ENCODE data around the gene FITM1.

Gene FITM1

GRCh38 chr14:24156840-24157239 is 26.4 kb downstream of the FITM1 start:
- no peak overlapping the region for H3K4me3 ChIP-seq (ENCODE audit: control insufficient read depth in 1 of 7, extremely low read depth in 1 of 7, insufficient read depth in 4 of 7, low read depth in 2 of 7, low read length in 6 of 7)
- peaks cover 24 to 66% (median 42%) of the 10 kb centered on the region in 4 experiments for H3K36me3 ChIP-seq (ENCODE audit: control insufficient read depth in 4 of 4, insufficient read depth in 4 of 4, low read length in 3 of 4)
- ChIA-PET POLR2A (no interaction called here), CTCF (interaction anchor here (1.8 kb wide), 1 partner anchor 21 kb away, joined by 4 read pairs; the partner anchor contains the start of gene PSME1)
- 100% methylated on average over 1 of the region's 1 CpG for WGBS (ENCODE audit: insufficient coverage)
- peaks cover under 1 to 16% (median 10%) of the 10 kb centered on the region in 4 experiments for H3K4me1 ChIP-seq (ENCODE audit: control extremely low read depth in 1 of 4, control insufficient read depth in 4 of 4, insufficient read depth in 4 of 4, low read length in 3 of 4)
- no peaks in the 10 kb centered on the region for H3K9me3 ChIP-seq (ENCODE audit: control extremely low read depth in 1 of 5, control insufficient read depth in 4 of 5, insufficient read depth in 2 of 5, low read depth in 1 of 5, low read length in 4 of 5)
- DNase-seq = no peak
- no peaks in the 10 kb centered on the region for H3K27me3 ChIP-seq (replicated peaks in 2 of 5; ENCODE audit: control insufficient read depth in 4 of 5, insufficient read depth in 5 of 5, low read length in 4 of 5)
- H3K27ac ChIP-seq (ENCODE audit: insufficient read depth in 1 of 2, low read depth in 1 of 2, low read length in 2 of 2, poor library complexity in 1 of 2, severe bottlenecking in 2 of 2) = no peak overlapping the region

- H3K27ac ChIP-seq (ENCODE audit: insufficient read depth in 1 of 2, low read depth in 1 of 2, low read length in 2 of 2, poor library complexity in 1 of 2, severe bottlenecking in 2 of 2) = no peak overlapping the region
- over 99% methylated on average over 9 of the region's 12 CpGs for whole genome bisulfite sequencing (ENCODE audit: insufficient coverage)
- no peak overlapping the region for H3K4me3 ChIP-seq (ENCODE audit: control insufficient read depth in 1 of 7, extremely low read depth in 1 of 7, insufficient read depth in 4 of 7, low read depth in 2 of 7, low read length in 6 of 7)
- H3K27me3 ChIP-seq (replicated peaks in 2 of 5; ENCODE audit: control insufficient read depth in 4 of 5, insufficient read depth in 5 of 5, low read length in 4 of 5) = no peaks in the 10 kb centered on the region
- H3K4me1 ChIP-seq (ENCODE audit: control extremely low read depth in 1 of 4, control insufficient read depth in 4 of 4, insufficient read depth in 4 of 4, low read length in 3 of 4) = peaks cover 6 to 21% (median 15%) of the 10 kb centered on the region in 4 experiments
- ChIA-PET POLR2A (no interaction called here), CTCF (interaction anchor here (1.8 kb wide), 1 partner anchor 21 kb away, joined by 4 read pairs; the partner anchor contains the start of gene PSME1)
- H3K36me3 ChIP-seq (ENCODE audit: control insufficient read depth in 4 of 4, insufficient read depth in 4 of 4, low read length in 3 of 4) = peaks cover 24 to 66% (median 40%) of the 10 kb centered on the region in 4 experiments
- no peaks in the 10 kb centered on the region for H3K9me3 ChIP-seq (ENCODE audit: control extremely low read depth in 1 of 5, control insufficient read depth in 4 of 5, insufficient read depth in 2 of 5, low read depth in 1 of 5, low read length in 4 of 5)
- no peak for DNase-seq
Observed at GRCh38 chr14:24157331-24157730, 26.9 kb downstream of the FITM1 start.

DNA sequence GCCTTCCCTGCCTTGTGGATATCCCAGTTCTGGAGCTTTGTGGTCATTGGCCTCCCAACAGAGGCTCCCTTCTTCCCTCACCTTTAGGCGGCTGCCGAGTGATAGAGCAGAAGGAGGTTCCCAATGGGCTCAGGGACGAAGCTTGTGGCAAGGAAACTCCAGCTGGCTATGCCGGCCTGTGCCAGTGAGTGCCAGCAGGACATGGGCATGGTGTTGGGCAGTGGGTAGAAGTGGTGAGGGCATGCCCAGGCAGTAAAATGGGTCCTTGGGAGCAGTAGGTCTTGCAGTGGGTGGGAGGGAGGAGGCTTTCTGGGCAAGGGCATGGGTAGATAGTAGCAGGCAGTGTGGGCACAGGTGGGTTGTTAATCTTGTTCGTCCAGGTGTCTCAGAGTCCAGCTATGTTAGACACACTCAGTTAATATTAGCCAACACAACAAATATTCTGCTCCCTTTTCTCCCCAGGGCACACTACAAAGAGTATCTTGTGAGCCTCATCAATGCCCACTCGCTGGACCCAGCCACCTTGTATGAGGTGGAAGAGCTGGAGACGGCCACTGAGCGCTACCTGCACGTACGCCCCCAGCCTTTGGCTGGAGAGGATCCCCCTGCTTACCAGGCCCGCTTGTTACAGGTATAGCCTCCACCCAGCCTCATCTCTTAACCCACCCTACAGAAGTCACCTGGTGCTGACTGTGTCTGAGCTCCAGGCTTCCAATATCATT is 29.5 kb downstream of the FITM1 start:
- H3K27me3 ChIP-seq (replicated peaks in 2 of 5; ENCODE audit: control insufficient read depth in 4 of 5, insufficient read depth in 5 of 5, low read length in 4 of 5) = no peaks in the 10 kb centered on the region
- POLR2A ChIA-PET = interaction anchor here (1.1 to 2.5 kb wide), 4 partner anchors 13 to 67 kb away, joined by 3 to 16 read pairs (median 9); partner anchors contain the start of genes EMC9, PSME1, PSME2 and RNF31
- DNase-seq = no peak
- 91% methylated on average over 8 of the region's 11 CpGs for WGBS (ENCODE audit: insufficient coverage)
- H3K4me3 ChIP-seq (ENCODE audit: control insufficient read depth in 1 of 7, extremely low read depth in 1 of 7, insufficient read depth in 4 of 7, low read depth in 2 of 7, low read length in 6 of 7) = no peak overlapping the region
- H3K4me1 ChIP-seq (ENCODE audit: control extremely low read depth in 1 of 4, control insufficient read depth in 4 of 4, insufficient read depth in 4 of 4, low read length in 3 of 4) = peaks cover 10 to 28% (median 19%) of the 10 kb centered on the region in 4 experiments
- H3K9me3 ChIP-seq (ENCODE audit: control extremely low read depth in 1 of 5, control insufficient read depth in 4 of 5, insufficient read depth in 2 of 5, low read depth in 1 of 5, low read length in 4 of 5) = no peaks in the 10 kb centered on the region
- peaks cover 30 to 74% (median 52%) of the 10 kb centered on the region in 4 experiments for H3K36me3 ChIP-seq (ENCODE audit: control insufficient read depth in 4 of 4, insufficient read depth in 4 of 4, low read length in 3 of 4)
- CTCF ChIA-PET = interaction anchor here (0.8 to 5.6 kb wide), 19 partner anchors 10 to 138 kb away, joined by 3 to 112 read pairs (median 6); partner anchors contain the start of genes DCAF11, EMC9, NRL and PSME1
- peak overlapping the region in 1 of 2 experiments; percentile 96 for H3K27ac ChIP-seq (ENCODE audit: insufficient read depth in 1 of 2, low read depth in 1 of 2, low read length in 2 of 2, poor library complexity in 1 of 2, severe bottlenecking in 2 of 2)

DNA sequence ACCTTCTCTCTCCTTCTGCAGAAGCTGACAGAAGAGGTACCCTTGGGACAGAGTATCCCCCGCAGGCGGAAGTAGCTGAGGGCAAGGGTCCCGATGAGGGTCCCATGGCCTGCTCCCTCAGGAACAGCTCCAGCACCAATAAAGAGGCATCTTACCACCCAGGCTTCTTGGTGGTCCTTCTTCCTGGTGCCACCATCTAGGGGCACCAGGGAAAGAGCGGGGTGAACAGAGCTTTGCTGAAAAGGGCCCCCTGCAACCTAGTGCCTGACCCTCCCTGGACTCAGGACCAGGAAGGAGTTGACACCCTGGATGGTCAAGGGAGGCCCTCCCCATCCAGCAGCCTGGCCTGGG is 30.0 kb downstream of the FITM1 start:
- peaks cover 25 to 74% (median 52%) of the 10 kb centered on the region in 4 experiments for H3K36me3 ChIP-seq (ENCODE audit: control insufficient read depth in 4 of 4, insufficient read depth in 4 of 4, low read length in 3 of 4)
- CTCF ChIA-PET = interaction anchor here (0.8 to 5.6 kb wide), 22 partner anchors 9 to 146 kb away, joined by 3 to 112 read pairs (median 6); partner anchors contain the start of genes DCAF11, EMC9, IPO4 and NRL

GRCh38 chr14:24160850-24161804 is 30.7 kb downstream of the FITM1 start, which contains the start of gene IRF9:
TSS of gene IRF9 (plus strand) at chr14:24161265. CDS start at chr14:24162145, 880 bp downstream.
- ChIA-PET POLR2A (interaction anchor here (0.9 to 2.8 kb wide), 9 partner anchors 10 to 68 kb away, joined by 3 to 16 read pairs (median 7); partner anchors contain the start of genes DCAF11, EMC9, NRL and PCK2), CTCF (interaction anchor here (0.6 to 5.6 kb wide), 30 partner anchors 8 to 832 kb away, joined by 3 to 112 read pairs (median 4); partner anchors contain the start of genes CHMP4A, CIDEB, DCAF11 and EMC9)
- WGBS (ENCODE audit: insufficient coverage) = 0% methylated on average over 9 of the region's 12 CpGs
- peaks cover 10 to 28% (median 19%) of the 10 kb centered on the region in 4 experiments for H3K4me1 ChIP-seq (ENCODE audit: control extremely low read depth in 1 of 4, control insufficient read depth in 4 of 4, insufficient read depth in 4 of 4, low read length in 3 of 4)
- H3K4me3 ChIP-seq (ENCODE audit: control insufficient read depth in 1 of 7, extremely low read depth in 1 of 7, insufficient read depth in 4 of 7, low read depth in 2 of 7, low read length in 6 of 7) = peak within 1 kb of the TSS; percentile 59 to 92 (median 86)
- peaks cover 25 to 74% (median 51%) of the 10 kb centered on the region in 4 experiments for H3K36me3 ChIP-seq (ENCODE audit: control insufficient read depth in 4 of 4, insufficient read depth in 4 of 4, low read length in 3 of 4)
- H3K27me3 ChIP-seq (replicated peaks in 2 of 5; ENCODE audit: control insufficient read depth in 4 of 5, insufficient read depth in 5 of 5, low read length in 4 of 5) = no peaks in the 10 kb centered on the region
- H3K27ac ChIP-seq (ENCODE audit: insufficient read depth in 1 of 2, low read depth in 1 of 2, low read length in 2 of 2, poor library complexity in 1 of 2, severe bottlenecking in 2 of 2) = peak within 1 kb of the TSS; percentile 94 to 96
- DNase-seq = peak; percentile 96 to 98 (median 96)
- no peaks in the 10 kb centered on the region for H3K9me3 ChIP-seq (ENCODE audit: control extremely low read depth in 1 of 5, control insufficient read depth in 4 of 5, insufficient read depth in 2 of 5, low read depth in 1 of 5, low read length in 4 of 5)

More for the DNA sequence above, 30.0 kb downstream of the FITM1 start:
- DNase-seq = no peak
- Histone ChIP-seq H3K9me3 (ENCODE audit: control extremely low read depth in 1 of 5, control insufficient read depth in 4 of 5, insufficient read depth in 2 of 5, low read depth in 1 of 5, low read length in 4 of 5) (no peaks in the 10 kb centered on the region), H3K27ac (ENCODE audit: insufficient read depth in 1 of 2, low read depth in 1 of 2, low read length in 2 of 2, poor library complexity in 1 of 2, severe bottlenecking in 2 of 2) (peak overlapping the region in 1 of 2 experiments; percentile 96), H3K4me3 (ENCODE audit: control insufficient read depth in 1 of 7, extremely low read depth in 1 of 7, insufficient read depth in 4 of 7, low read depth in 2 of 7, low read length in 6 of 7) (no peak overlapping the region), H3K27me3 (replicated peaks in 2 of 5; ENCODE audit: control insufficient read depth in 4 of 5, insufficient read depth in 5 of 5, low read length in 4 of 5) (no peaks in the 10 kb centered on the region), H3K4me1 (ENCODE audit: control extremely low read depth in 1 of 4, control insufficient read depth in 4 of 4, insufficient read depth in 4 of 4, low read length in 3 of 4) (peaks cover 10 to 28% (median 19%) of the 10 kb centered on the region in 4 experiments)
- WGBS (ENCODE audit: insufficient coverage) = 97% methylated on average over 3 of the region's 4 CpGs
- POLR2A ChIA-PET = interaction anchor here (1.1 to 2.8 kb wide), 6 partner anchors 11 to 67 kb away, joined by 3 to 16 read pairs (median 12); partner anchors contain the start of genes DCAF11, EMC9, NRL and PCK2

- WGBS (ENCODE audit: insufficient coverage) = 83% methylated on average over 4 of the region's 8 CpGs
- Histone ChIP-seq H3K4me1 (ENCODE audit: control extremely low read depth in 1 of 4, control insufficient read depth in 4 of 4, insufficient read depth in 4 of 4, low read length in 3 of 4) (peaks cover 10 to 32% (median 19%) of the 10 kb centered on the region in 4 experiments), H3K4me3 (ENCODE audit: control insufficient read depth in 1 of 7, extremely low read depth in 1 of 7, insufficient read depth in 4 of 7, low read depth in 2 of 7, low read length in 6 of 7) (peak overlapping the region in 6 of 7 experiments; percentile 71 to 92 (median 86)), H3K9me3 (ENCODE audit: control extremely low read depth in 1 of 5, control insufficient read depth in 4 of 5, insufficient read depth in 2 of 5, low read depth in 1 of 5, low read length in 4 of 5) (no peaks in the 10 kb centered on the region), H3K27me3 (replicated peaks in 2 of 5; ENCODE audit: control insufficient read depth in 4 of 5, insufficient read depth in 5 of 5, low read length in 4 of 5) (no peaks in the 10 kb centered on the region), H3K27ac (ENCODE audit: insufficient read depth in 1 of 2, low read depth in 1 of 2, low read length in 2 of 2, poor library complexity in 1 of 2, severe bottlenecking in 2 of 2) (peak overlapping the region; percentile 94 to 96), H3K36me3 (ENCODE audit: control insufficient read depth in 4 of 4, insufficient read depth in 4 of 4, low read length in 3 of 4) (peaks cover 25 to 76% (median 54%) of the 10 kb centered on the region in 4 experiments)
- DNase-seq = no peak
- CTCF ChIA-PET = interaction anchor here (0.6 to 5.6 kb wide), 18 partner anchors 11 to 833 kb away, joined by 3 to 112 read pairs (median 4); partner anchors contain the start of genes CIDEB, DCAF11, EMC9 and LTB4R2
- POLR2A ChIA-PET = interaction anchor here (0.6 to 2.8 kb wide), 7 partner anchors 9 to 35 kb away, joined by 3 to 16 read pairs (median 7); partner anchors contain the start of genes EMC9, PSME1, PSME2 and REC8
Observed at GRCh38 chr14:24162093-24162492, 31.6 kb downstream of the FITM1 start.

All from common myeloid progenitor, CD34-positive (primary cell).